Measurements from ENCODE around the gene TMEM139.
"Not testable (repeated sequence)": the region's sequence is repeated elsewhere in the genome, so short reads cannot be mapped to it uniquely, and the experiment has no call there.

The TMEM139 gene

DNA sequence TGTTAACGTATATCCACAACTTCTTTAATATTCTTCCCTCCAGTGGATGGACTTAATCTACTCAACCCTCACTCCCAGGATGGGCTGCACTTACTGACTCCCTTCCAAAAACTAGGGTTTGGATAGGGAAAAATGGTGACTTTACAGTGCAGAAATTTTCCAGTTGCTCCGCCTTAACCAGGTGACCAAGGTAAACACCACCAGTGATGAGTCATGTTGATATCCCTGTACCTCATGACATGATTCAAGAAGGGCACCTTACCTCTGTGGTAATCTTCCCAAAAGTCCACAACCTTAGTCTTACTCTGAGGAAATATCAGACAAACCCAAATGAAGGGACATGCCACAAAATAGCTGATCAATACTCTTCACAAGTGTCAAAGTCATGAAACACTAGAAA lies 25.0 kb upstream of the TMEM139 start:
- no peak for DNase-seq

DNA sequence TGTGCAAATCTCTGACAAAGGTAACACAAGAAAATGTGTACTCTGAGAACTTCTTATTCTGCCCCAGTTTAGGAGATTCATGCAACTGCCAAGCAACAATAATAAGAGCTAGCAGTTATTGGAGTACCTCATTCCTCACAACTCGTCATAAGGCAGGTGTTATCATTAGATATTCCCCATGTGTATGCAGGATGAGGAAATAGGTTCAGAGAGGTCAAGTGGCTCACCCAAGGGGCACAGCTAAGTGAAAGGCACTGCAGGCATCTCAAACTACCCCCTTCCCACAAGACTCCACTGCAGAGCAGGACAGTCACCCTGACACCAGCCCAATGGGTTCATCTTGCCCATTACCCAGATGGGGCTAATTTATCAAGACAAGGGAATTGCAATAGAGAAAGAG lies 22.9 kb upstream of the TMEM139 start:
- no peak for DNase-seq

DNA sequence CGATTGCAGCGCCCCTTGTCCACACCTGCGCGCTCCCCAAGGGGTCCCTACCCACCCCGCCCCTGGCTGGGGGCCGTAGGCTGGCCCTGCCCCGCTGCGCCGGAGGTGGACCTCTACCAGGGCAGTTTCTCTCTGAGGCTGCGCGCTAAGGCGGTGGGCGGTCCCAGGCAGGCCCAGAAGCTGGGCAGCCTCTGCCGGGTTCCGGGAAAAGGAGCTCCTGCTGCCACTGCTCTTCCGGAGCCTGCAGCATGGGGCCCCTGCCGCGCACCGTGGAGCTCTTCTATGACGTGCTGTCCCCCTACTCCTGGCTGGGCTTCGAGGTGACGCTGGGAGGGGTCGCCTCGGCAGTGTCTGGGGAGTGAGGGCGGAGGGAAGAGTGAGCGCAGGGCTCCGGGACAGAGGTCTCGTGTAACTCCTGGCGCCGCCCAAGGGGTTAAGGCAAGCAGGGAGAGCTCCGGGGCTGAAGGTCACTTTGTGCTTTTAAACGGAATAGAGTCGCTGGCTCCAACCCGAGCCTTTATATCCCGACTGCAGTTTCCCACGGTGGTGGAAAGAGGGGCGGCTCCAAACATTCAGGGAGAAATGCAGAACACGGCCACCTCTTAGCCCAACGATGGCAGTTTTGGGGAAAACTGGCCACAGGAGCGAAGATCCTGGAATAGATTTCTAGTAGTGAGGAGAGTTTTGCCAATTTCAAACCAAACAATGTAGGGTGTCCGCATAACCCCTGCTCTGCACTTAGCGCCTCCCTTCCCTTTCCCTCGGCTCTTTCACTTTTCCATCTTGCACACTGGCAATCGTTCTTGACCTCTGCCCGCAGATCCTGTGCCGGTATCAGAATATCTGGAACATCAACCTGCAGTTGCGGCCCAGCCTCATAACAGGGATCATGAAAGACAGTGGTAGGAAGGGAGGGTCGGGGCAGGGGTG lies 21.2 kb upstream of the TMEM139 start, which contains the start of gene GSTK1:
TSS of gene GSTK1 (plus strand) at position 176 of the 930 bp plus-strand sequence. CDS start at position 249, 73 bp downstream.
- DNase-seq, result peak; percentile 18 to 35

DNA sequence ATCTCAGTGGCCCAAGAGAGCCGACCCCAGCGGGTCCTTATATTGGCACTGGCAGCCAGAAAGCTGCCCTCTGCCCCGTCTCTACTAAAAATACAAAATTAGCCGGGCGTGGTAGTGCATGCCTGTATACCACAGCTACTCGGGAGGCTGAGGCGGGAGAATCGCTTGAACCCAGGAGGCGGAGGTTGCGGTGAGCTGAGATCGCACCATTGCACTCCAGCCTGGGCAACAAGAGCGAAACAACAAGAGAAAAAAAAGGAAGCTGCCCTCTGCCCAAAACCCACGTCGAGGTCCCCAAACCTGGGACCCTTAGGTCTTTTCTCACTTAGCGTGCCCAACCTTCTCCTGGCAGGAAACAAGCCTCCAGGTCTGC lies 20.6 kb upstream of the TMEM139 start:
- DNase-seq, result not testable (repeated sequence)

GRCh38 chr7:143265017-143265693 lies 19.6 kb upstream of the TMEM139 start:
- no peak for DNase-seq

DNA sequence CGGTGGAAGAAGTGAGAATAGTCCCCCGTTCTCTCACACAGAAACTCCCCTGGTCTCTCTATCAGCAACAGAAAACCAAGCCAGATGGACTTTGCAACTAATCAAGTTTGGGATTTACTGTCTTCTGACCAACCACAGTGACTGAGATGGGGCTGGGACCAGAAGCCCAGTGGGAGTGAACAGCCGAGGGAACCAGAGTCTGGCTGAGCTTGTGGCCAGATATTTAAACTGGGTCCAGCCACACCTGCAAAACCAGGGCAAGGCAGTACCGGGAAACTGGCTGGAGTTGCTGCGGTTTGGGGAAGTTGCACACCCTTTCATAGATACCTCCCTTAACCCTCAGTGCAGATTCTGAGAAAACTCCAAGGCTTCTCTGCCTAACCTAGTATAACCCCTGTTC lies 15.5 kb upstream of the TMEM139 start:
- no peak for DNase-seq

DNA sequence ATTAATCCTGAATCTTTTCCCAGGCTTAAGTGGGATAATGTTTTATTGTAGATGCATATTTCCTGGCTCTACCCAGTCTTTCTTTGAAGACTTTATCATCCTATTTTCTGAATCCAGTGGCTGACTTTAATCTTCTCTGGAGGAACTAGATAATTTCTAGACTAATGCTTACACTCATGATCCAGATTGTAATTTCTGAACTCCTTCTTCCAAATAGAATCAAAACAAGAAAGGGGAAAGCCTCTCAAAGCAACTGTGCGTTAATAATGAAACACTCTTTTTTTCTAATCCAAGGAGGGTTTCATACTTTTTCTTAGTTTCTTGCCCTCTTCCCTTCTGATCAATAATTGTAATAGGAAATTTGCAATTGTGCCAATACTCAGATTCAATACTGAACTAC lies 13.5 kb upstream of the TMEM139 start:
- DNase-seq, result no peak

- DNase-seq, result no peak
Observed at GRCh38 chr7:143272871-143273270, 11.9 kb upstream of the TMEM139 start.

GRCh38 chr7:143279186-143280098 lies 5.3 kb upstream of the TMEM139 start:
- DNase-seq, result no peak

DNA sequence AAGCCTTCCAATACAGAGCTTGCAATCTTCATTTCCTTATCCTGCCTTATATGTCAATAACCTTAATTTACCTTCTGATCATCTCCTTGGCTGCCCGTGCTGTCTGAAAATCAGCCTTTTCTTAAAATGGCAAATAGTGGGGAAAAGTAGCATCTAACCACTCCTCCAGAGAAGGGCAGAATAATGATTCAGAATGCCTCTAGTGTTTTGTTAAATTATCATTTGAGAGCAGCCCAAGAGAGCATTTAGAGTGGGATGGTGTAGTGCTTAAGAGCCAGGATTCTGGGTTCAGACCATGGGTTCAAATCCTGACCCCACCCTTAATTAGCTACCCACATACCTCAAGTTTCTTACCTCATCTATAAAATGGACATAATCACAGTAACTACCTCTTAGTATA lies 4.6 kb upstream of the TMEM139 start:
- DNase-seq, result no peak

- no peak for DNase-seq
Observed at GRCh38 chr7:143280566-143280965, 4.2 kb upstream of the TMEM139 start.

DNA sequence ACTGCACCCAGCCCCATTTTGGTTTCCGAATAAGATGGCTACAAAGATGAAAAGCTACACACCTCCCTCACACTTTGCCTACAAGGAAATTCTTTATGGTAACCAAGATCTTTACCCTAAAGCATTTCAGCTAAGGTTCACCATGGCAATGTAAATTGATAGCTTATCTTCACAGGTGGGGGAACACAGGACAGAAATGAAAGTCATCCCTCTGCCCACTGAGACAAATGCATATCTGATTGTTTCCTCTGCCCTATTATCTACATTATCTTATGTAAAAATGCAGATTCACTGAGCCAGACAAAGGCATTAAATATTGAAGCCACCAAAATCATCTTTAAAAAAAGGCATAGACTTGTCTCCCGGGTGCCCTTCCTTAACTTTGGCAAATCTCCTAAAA lies 3.2 kb upstream of the TMEM139 start:
- no peak for DNase-seq

GRCh38 chr7:143282124-143282523 lies 2.6 kb upstream of the TMEM139 start:
- no peak for DNase-seq

DNA sequence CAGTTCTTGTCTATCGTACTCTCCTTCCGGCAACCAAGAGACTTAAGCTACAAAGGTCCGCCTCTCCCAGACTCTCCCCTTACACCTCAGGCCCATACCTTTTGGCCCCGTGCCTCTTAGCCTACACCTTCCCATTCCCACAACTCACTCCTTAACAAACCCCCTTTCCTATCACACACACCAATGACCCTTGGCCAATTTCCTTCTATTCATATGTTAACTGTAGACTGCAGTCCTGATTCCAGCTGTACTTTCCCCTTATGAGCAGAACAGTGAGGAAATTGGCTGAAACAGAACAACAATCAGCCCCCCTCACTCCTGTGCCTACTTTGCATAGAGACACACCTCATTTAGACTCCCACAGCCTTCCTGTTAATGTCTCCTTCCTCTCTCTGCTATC lies 1.4 kb upstream of the TMEM139 start:
- DNase-seq, result no peak

- no peak for DNase-seq
Observed at GRCh38 chr7:143285470-143285778, 666 bp downstream of the TMEM139 start.

DNA sequence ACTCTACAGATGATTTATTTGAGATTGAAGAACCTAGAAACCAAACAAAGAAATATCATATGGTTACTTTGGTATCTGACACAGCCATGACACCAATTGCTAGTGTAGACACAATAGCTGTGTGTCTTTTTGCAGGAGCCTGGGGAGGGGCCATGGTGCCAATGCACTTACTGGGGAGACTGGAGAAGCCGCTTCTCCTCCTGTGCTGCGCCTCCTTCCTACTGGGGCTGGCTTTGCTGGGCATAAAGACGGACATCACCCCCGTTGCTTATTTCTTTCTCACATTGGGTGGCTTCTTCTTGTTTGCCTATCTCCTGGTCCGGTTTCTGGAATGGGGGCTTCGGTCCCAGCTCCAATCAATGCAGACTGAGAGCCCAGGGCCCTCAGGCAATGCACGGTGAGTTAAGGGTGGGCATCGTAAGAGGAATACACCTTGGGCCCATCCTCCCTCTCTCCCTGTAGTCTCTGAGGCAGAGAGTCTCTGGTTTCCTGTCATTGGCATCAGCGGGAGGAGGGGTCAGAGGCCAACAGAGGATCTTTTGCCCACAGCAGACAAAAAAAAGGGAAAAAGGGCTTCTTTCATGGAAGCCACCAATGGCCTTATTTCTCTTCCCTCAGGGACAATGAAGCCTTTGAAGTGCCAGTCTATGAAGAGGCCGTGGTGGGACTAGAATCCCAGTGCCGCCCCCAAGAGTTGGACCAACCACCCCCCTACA lies 1.2 kb downstream of the TMEM139 start:
- DNase-seq, result no peak

DNA sequence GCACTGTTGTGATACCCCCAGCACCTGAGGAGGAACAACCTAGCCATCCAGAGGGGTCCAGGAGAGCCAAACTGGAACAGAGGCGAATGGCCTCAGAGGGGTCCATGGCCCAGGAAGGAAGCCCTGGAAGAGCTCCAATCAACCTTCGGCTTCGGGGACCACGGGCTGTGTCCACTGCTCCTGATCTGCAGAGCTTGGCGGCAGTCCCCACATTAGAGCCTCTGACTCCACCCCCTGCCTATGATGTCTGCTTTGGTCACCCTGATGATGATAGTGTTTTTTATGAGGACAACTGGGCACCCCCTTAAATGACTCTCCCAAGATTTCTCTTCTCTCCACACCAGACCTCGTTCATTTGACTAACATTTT lies 1.7 kb downstream of the TMEM139 start:
- no peak for DNase-seq

- DNase-seq, result no peak
Observed at GRCh38 chr7:143287339-143287934, 2.7 kb downstream of the TMEM139 start.

GRCh38 chr7:143287935-143288826 lies 3.4 kb downstream of the TMEM139 start, which contains the start of gene CASP2:
Gene CASP2, plus strand, starts transcription at chr7:143288351. Its CDS starts 105 bp downstream, at chr7:143288456.
- peak; percentile 72 to 85 for DNase-seq

DNA sequence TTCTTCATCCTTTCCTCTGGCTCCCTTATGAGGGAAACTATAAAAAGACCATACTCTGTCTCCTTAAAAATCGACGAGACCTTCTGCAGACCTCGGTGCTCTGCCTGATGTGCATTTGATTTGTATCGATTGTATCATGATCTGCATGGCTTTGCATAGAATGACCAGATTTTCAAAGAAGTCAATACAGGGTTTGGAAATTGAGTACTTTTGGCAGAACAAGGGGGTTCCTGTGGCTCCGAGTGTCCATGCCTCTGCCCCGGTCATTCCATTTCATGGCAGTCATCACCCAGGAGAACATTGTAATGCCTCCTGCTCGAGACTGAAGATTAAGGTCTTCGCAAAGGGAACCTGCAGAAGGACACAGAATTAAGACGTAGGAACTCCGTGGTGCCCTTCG lies 4.1 kb downstream of the TMEM139 start:
- no peak for DNase-seq

GRCh38 chr7:143289421-143289820 lies 4.7 kb downstream of the TMEM139 start:
- DNase-seq, result no peak
